IPS DF 6.9 (cell line): ENCODE results near the gene ARFIP2.

Source experiments
- DNase-seq: peaks from one replicate; pipeline ENCODE4 v3.0.0-alpha.2; 2013; ENCODE audit warnings: low read depth, low spot score
- H3K27ac ChIP-seq: one replicate; pipeline ENCODE4 v1.5.1; 2013; ENCODE audit warnings: low read length, control low read depth
- H3K27me3 ChIP-seq: 2 replicates; pipeline ENCODE4 v1.6.1; 2013; ENCODE audit warnings: mild to moderate bottlenecking, low read length; ENCODE audit not compliant: control insufficient read depth, insufficient read depth
- H3K36me3 ChIP-seq: 2 replicates; pipeline ENCODE4 v1.6.1; 2013; ENCODE audit warnings: low read length; ENCODE audit not compliant: control insufficient read depth, insufficient read depth
- H3K4me1 ChIP-seq: 2 replicates; pipeline ENCODE4 v1.6.1; 2013; ENCODE audit warnings: low read length; ENCODE audit not compliant: control insufficient read depth, insufficient read depth
- H3K4me3 ChIP-seq: 2 replicates; pipeline ENCODE4 v1.5.1; 2013; ENCODE audit warnings: mild to moderate bottlenecking, low read length
- H3K9me3 ChIP-seq: 2 replicates; pipeline ENCODE4 v1.6.1; 2013; ENCODE audit warnings: low read length, inconsistent platforms; ENCODE audit not compliant: control insufficient read depth, insufficient read depth
- WGBS: extraction: QIAGEN DNeasy Blood & Tissue Kit; methylation state at CpG from one replicate; pipeline ENCODE4 v1.1.7; 2013; ENCODE audit warnings: mixed read lengths, missing lambda C conversion rate; ENCODE audit not compliant: insufficient read length, insufficient coverage; 5-methylcytosine and 5-hydroxymethylcytosine counted together

Gene ARFIP2

DNA sequence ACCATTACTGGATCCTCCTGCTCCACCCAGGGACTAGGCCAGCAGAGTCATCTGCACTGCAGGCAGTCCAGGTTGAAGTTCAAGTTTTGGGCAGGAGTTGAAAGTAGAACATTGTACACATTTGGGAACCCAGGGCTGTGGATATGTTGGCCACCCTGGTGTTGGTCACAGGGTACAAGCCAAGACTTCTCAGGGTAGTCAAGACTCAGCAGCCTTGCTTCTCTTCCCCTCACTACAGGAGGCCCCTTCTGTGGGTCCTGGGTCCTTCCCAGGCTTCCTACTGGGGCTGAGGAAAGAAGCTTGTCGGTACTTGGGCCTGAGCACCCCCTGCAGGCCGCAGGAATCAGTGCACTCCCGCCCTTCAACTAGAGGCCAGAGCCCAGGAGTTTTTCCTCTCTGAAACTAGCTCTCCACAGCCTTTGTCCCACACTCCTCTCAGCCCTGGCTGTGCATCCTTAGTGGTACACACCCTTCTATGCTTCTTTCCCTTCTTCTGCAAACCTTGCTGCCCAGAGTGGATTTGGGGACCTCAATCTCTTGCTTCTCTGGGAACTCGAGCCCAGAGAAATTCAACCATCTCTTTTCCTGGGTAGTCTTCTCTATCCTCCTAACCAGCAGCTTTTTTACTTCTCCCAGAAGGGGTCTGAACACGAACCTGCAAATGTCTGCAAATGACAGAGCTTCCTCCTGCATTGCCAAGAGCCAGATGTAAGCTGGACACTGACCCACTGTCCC, 37.7 kb downstream of the ARFIP2 start:
- no peaks in the 10 kb centered on the region for H3K9me3 ChIP-seq
- no CpG with 5 or more reads among the region's 5 CpGs for WGBS
- peak; percentile 35 for DNase-seq
- no peaks in the 10 kb centered on the region for H3K27me3 ChIP-seq
- no peak overlapping the region for H3K27ac ChIP-seq
- no peak overlapping the region for H3K4me3 ChIP-seq
- no peaks in the 10 kb centered on the region for H3K4me1 ChIP-seq
- H3K36me3 ChIP-seq = no peaks in the 10 kb centered on the region

- WGBS = no CpG with 5 or more reads among the region's 4 CpGs
These were observed 38.7 kb downstream of the ARFIP2 start for GRCh38 chr11:6442441-6442840.

GRCh38 chr11:6440906-6441358, 40.2 kb downstream of the ARFIP2 start, which contains the start of gene HPX:
TSS of gene HPX (minus strand) at chr11:6440987. CDS start at chr11:6440963, 24 bp downstream.
- DNase-seq = no peak
- Histone ChIP-seq H3K27ac (no peak within 1 kb of the TSS), H3K36me3 (no peaks in the 10 kb centered on the region), H3K9me3 (no peaks in the 10 kb centered on the region), H3K4me1 (no peaks in the 10 kb centered on the region), H3K27me3 (no peaks in the 10 kb centered on the region), H3K4me3 (no peak within 1 kb of the TSS)
- WGBS = no CpG with 5 or more reads among the region's 3 CpGs

More at GRCh38 chr11:6442441-6442840, 38.7 kb downstream of the ARFIP2 start:
- Histone ChIP-seq H3K36me3 (no peaks in the 10 kb centered on the region), H3K27ac (no peak overlapping the region), H3K4me3 (no peak overlapping the region), H3K4me1 (no peaks in the 10 kb centered on the region), H3K27me3 (no peaks in the 10 kb centered on the region), H3K9me3 (no peaks in the 10 kb centered on the region)
- no peak for DNase-seq

GRCh38 chr11:6438979-6439571, 42.1 kb downstream of the ARFIP2 start:
- no CpG with 5 or more reads among the region's 1 CpG for WGBS
- H3K36me3 ChIP-seq = no peaks in the 10 kb centered on the region
- no peak overlapping the region for H3K27ac ChIP-seq
- H3K9me3 ChIP-seq = no peaks in the 10 kb centered on the region
- no peak overlapping the region for H3K4me3 ChIP-seq
- no peaks in the 10 kb centered on the region for H3K27me3 ChIP-seq
- DNase-seq = no peak
- no peaks in the 10 kb centered on the region for H3K4me1 ChIP-seq

DNA sequence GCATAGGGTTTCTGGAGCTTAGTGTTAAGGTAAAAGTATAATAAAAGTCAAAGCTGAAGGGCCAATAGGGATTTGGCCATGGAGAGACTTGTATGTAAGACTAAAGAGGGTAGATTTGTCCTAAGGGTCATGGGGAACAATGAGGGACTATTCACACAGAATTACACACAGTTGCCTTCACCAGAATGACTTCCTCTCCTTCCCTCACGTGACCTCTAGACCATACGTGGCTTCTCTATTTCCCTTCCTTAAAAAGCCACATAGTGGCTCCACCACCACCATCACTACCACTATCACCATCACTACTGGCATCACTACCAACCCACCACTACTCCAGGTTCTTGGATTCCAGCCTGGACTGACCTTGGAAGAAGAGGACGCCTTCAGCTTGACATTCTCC, 43.1 kb downstream of the ARFIP2 start:
- WGBS = no CpG with 5 or more reads among the region's 3 CpGs
- DNase-seq = no peak
- Histone ChIP-seq H3K27ac (no peak overlapping the region), H3K9me3 (no peaks in the 10 kb centered on the region), H3K27me3 (no peaks in the 10 kb centered on the region), H3K4me3 (no peak overlapping the region), H3K36me3 (no peaks in the 10 kb centered on the region), H3K4me1 (no peaks in the 10 kb centered on the region)

DNA sequence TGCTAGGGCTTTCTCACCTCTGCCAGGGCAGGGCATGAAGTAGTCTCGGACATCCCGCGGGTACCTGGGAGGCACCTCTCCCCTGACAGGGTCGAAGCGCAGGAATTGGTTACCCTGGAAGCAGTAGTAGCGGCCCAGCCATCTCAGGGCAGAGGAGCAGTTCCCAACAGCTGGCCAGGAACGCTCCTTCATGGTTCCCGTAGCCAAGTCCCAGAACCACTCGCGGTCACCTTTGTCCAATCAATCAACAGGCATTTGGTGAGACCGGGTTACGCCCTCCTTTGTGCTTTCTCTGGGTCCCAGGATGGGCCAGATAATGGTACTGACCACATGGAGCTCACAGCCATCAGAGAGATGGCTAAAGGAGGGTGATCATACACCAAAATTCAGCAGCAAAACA, 43.7 kb downstream of the ARFIP2 start:
- no peak for DNase-seq
- H3K4me3 ChIP-seq = no peak overlapping the region
- H3K4me1 ChIP-seq = no peaks in the 10 kb centered on the region
- H3K9me3 ChIP-seq = no peaks in the 10 kb centered on the region
- no CpG with 5 or more reads among the region's 12 CpGs for WGBS
- no peak overlapping the region for H3K27ac ChIP-seq
- no peaks in the 10 kb centered on the region for H3K27me3 ChIP-seq
- H3K36me3 ChIP-seq = no peaks in the 10 kb centered on the region

- Histone ChIP-seq H3K27me3 (no peaks in the 10 kb centered on the region), H3K27ac (no peak overlapping the region), H3K36me3 (no peaks in the 10 kb centered on the region), H3K4me1 (no peaks in the 10 kb centered on the region), H3K9me3 (no peaks in the 10 kb centered on the region), H3K4me3 (no peak overlapping the region)
- WGBS = no CpG with 5 or more reads among the region's 5 CpGs
- no peak for DNase-seq
These were observed 47.0 kb downstream of the ARFIP2 start for GRCh38 chr11:6433998-6434660.

- H3K36me3 ChIP-seq = no peaks in the 10 kb centered on the region
- no peaks in the 10 kb centered on the region for H3K9me3 ChIP-seq
- no peak overlapping the region for H3K27ac ChIP-seq
- no CpG with 5 or more reads among the region's 3 CpGs for WGBS
- no peak for DNase-seq
- no peaks in the 10 kb centered on the region for H3K27me3 ChIP-seq
- H3K4me3 ChIP-seq = no peak overlapping the region
- peaks cover 4% of the 10 kb centered on the region; the same call in 1 of the 2 replicates for H3K4me1 ChIP-seq
These were observed 49.3 kb downstream of the ARFIP2 start for GRCh38 chr11:6431861-6432260.

DNA sequence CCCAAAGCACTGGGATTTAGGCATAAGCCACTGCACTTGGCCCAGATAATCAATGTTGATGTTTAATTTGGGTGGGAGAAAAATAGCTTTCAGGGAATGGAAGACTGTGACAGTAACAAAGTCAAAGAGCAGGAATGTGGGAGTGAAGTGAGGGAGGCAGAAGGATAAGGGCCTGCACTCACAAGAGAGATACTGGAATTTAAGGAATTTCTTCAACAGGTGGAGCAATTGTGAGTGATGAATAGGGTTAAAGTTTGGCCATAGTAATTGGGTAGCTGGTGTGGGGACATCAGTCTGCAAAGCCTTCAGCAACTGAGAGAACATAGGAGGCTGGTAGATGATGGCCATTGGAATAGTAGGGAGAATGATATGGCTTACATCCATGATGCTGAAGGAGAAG, 53.6 kb downstream of the ARFIP2 start:
- Histone ChIP-seq H3K9me3 (no peaks in the 10 kb centered on the region), H3K36me3 (no peaks in the 10 kb centered on the region), H3K27me3 (no peaks in the 10 kb centered on the region), H3K27ac (no peak overlapping the region), H3K4me1 (peaks cover 4% of the 10 kb centered on the region; the same call in 1 of the 2 replicates), H3K4me3 (no peak overlapping the region)
- DNase-seq = no peak
